Activated CD8-positive, alpha-beta T cell treated with anti-CD3 and anti-CD28 coated beads for 36 hours (primary cell): ENCODE data around the gene IMP3. TPM values are rescaled to one million over a fixed set of nuclear protein-coding genes. Genes with fewer than 3 reads are reported as not detected.

Source experiments
- ATAC-seq: fragments of 200-7000 bp; cut with Tn5 transposase; one replicate; pipeline ENCODE4 v1.10.0; 2021; ENCODE audit warnings: mild to moderate bottlenecking, moderate library complexity
- CTCF ChIA-PET: fragments of 350-600 bp; sonication (Branson Sonifier 250); formaldehyde crosslinking; loops from one replicate; lab custom pipeline; 2021; ENCODE audit warnings: antibody characterized with exemption; lab: Charles Lee
- POLR2A ChIA-PET: fragments of 350-600 bp; sonication (Branson Sonifier 250); formaldehyde crosslinking; loops from one replicate; lab custom pipeline; 2021; ENCODE audit warnings: antibody characterized with exemption; lab: Charles Lee
- DNase-seq: peaks from one replicate; pipeline ENCODE4 v3.0.0-alpha.2; 2020
- H3K27ac Mint-ChIP-seq: one replicate; pipeline ENCODE4 v1.8.0; 2021; ENCODE audit warnings: mild to moderate bottlenecking, mixed read lengths
- H3K27me3 Mint-ChIP-seq: one replicate; pipeline ENCODE4 v1.8.0; 2021; ENCODE audit warnings: mixed read lengths
- H3K36me3 Mint-ChIP-seq: one replicate; pipeline ENCODE4 v1.8.0; 2021; ENCODE audit warnings: low read depth, mixed read lengths
- H3K4me1 Mint-ChIP-seq: one replicate; pipeline ENCODE4 v1.8.0; 2021; ENCODE audit warnings: low read depth, mixed read lengths
- H3K4me3 Mint-ChIP-seq: one replicate; pipeline ENCODE4 v1.8.0; 2021; ENCODE audit warnings: mild to moderate bottlenecking, moderate library complexity, mixed read lengths
- H3K9me3 Mint-ChIP-seq: one replicate; pipeline ENCODE4 v1.8.0; 2021; ENCODE audit warnings: mixed read lengths
- intact Hi-C: fragments of 100-400 bp; cut with micrococcal nuclease; formaldehyde crosslinking; loops from one replicate; pipeline ENCODE4 v1.10.0; 2022
- total RNA-seq, 2 experiments: library from RNA; stranded (reverse); gene quantifications; one replicate each; pipeline ENCODE4 v1.2.3, GENCODE V29; 2021
- TF ChIP-seq, protein P1 (sequence below): fragments of 200-600 bp; IDR thresholded peaks from one replicate; pipeline ENCODE4 v1.8.0; 2022; ENCODE audit warnings: antibody characterized with exemption, mild to moderate bottlenecking

IMP3 gene
- total RNA-seq, 2 experiments from 2014 or later: 101 to 105 TPM

GRCh38 chr15:75616766-75617165 lies 23.3 kb downstream of the IMP3 start:
- intact Hi-C loops: no loop called here
- ChIA-PET POLR2A (interaction anchor here (2.5 kb wide), 1 partner anchor 20 kb away, joined by 9 read pairs; no protein-coding TSS in a partner anchor), CTCF (interaction anchor here (0.9 to 1.2 kb wide), 2 partner anchors 19 to 38 kb away, joined by 3 read pairs; partner anchors contain the start of gene PTPN9)
- H3K4me3 Mint-ChIP-seq: no peak overlapping the region
- H3K36me3 Mint-ChIP-seq: peaks cover 45% of the 10 kb centered on the region
- no peaks in the 10 kb centered on the region for H3K9me3 Mint-ChIP-seq
- peaks cover 25% of the 10 kb centered on the region for H3K4me1 Mint-ChIP-seq
- no peak for ATAC-seq
- no peak for DNase-seq
- TF ChIP-seq, protein P1, sequence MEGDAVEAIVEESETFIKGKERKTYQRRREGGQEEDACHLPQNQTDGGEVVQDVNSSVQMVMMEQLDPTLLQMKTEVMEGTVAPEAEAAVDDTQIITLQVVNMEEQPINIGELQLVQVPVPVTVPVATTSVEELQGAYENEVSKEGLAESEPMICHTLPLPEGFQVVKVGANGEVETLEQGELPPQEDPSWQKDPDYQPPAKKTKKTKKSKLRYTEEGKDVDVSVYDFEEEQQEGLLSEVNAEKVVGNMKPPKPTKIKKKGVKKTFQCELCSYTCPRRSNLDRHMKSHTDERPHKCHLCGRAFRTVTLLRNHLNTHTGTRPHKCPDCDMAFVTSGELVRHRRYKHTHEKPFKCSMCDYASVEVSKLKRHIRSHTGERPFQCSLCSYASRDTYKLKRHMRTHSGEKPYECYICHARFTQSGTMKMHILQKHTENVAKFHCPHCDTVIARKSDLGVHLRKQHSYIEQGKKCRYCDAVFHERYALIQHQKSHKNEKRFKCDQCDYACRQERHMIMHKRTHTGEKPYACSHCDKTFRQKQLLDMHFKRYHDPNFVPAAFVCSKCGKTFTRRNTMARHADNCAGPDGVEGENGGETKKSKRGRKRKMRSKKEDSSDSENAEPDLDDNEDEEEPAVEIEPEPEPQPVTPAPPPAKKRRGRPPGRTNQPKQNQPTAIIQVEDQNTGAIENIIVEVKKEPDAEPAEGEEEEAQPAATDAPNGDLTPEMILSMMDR: no peak
- no peaks in the 10 kb centered on the region for H3K27me3 Mint-ChIP-seq
- peak overlapping the region; percentile 4 for H3K27ac Mint-ChIP-seq

GRCh38 chr15:75606711-75607699 lies 33.0 kb downstream of the IMP3 start:
- peak overlapping the region; percentile 12 for H3K4me3 Mint-ChIP-seq
- peak; percentile 81 for ATAC-seq
- H3K36me3 Mint-ChIP-seq: peaks cover 50% of the 10 kb centered on the region
- TF ChIP-seq, protein P1: no peak
- DNase-seq: peak; percentile 62
- no peaks in the 10 kb centered on the region for H3K9me3 Mint-ChIP-seq
- POLR2A ChIA-PET: interaction anchor here (0.6 to 2.6 kb wide), 6 partner anchors 9 to 153 kb away, joined by 3 to 14 read pairs (median 4); partner anchors contain the start of genes IMP3 and SNUPN
- peaks cover 39% of the 10 kb centered on the region for H3K4me1 Mint-ChIP-seq
- intact Hi-C loops: no loop called here
- H3K27me3 Mint-ChIP-seq: no peaks in the 10 kb centered on the region
- CTCF ChIA-PET: interaction anchor here (0.7 to 1.8 kb wide), 6 partner anchors 10 to 28 kb away, joined by 3 to 13 read pairs (median 4); partner anchors contain the start of genes PTPN9 and SNUPN
- peak overlapping the region; percentile 89 for H3K27ac Mint-ChIP-seq

DNA sequence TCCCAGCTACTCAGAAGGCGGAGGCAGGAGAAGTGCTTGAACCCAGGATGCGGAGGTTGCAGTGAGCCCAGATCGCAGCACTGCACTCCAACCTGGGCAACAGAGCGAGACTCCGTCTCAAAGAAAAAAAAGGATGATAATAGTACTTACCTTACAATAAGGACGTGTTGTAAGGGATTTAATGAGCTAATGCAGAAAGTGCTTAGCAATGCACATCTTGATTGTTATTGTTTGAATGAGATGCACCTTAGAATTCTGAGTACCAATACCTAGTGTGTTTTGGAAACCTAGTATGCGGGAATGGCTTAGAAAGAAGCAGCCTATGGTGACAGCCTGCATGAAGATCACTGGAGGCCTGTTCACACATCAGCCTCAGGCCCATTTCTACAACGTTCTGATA lies 34.0 kb downstream of the IMP3 start:
- POLR2A ChIA-PET: interaction anchor here (1.3 to 2.6 kb wide), 5 partner anchors 8 to 152 kb away, joined by 3 to 14 read pairs (median 4); partner anchors contain the start of gene IMP3
- H3K4me3 Mint-ChIP-seq: peak overlapping the region; percentile 2

DNA sequence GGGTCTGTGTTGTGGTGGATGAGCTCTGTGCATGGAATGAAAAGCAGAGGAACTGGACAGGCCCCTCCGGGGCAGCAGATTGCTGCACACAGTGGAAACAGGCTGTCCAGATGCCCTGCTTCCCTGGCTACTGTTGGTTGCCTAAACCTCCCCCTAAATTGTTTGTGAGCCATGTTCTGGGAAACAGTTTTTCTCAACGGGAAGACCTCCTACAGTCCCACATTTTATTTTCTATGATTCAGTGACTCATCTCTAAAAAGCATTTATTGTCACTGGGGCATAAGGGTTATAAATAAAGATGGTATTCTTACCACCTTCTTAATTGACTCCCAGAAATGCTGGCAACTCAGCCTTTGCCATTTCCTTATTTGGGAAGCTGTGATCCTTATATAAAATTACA lies 40.6 kb downstream of the IMP3 start:
- no peaks in the 10 kb centered on the region for H3K27me3 Mint-ChIP-seq
- CTCF ChIA-PET: interaction anchor here (1.8 to 3.4 kb wide), 2 partner anchors 19 to 41 kb away, joined by 4 to 10 read pairs; partner anchors contain the start of gene IMP3
- no peaks in the 10 kb centered on the region for H3K9me3 Mint-ChIP-seq
- ATAC-seq: no peak
- intact Hi-C loops: no loop called here
- no peak overlapping the region for H3K27ac Mint-ChIP-seq
- no peak for DNase-seq
- H3K4me3 Mint-ChIP-seq: no peak overlapping the region
- H3K4me1 Mint-ChIP-seq: peaks cover 25% of the 10 kb centered on the region
- TF ChIP-seq, protein P1: no peak
- peaks cover 46% of the 10 kb centered on the region for H3K36me3 Mint-ChIP-seq
- POLR2A ChIA-PET: interaction anchor here (0.6 to 3.8 kb wide), 3 partner anchors 21 to 58 kb away, joined by 3 to 18 read pairs (median 3); partner anchors contain the start of gene PTPN9

More for the DNA sequence above, 34.0 kb downstream of the IMP3 start:
- CTCF ChIA-PET: interaction anchor here (0.7 to 1.3 kb wide), 4 partner anchors 9 to 41 kb away, joined by 3 to 4 read pairs (median 4); partner anchors contain the start of genes PTPN9 and SNX33
- peaks cover 39% of the 10 kb centered on the region for H3K4me1 Mint-ChIP-seq
- TF ChIP-seq, protein P1: no peak
- H3K27ac Mint-ChIP-seq: peak overlapping the region; percentile 89
- peaks cover 57% of the 10 kb centered on the region for H3K36me3 Mint-ChIP-seq
- H3K27me3 Mint-ChIP-seq: no peaks in the 10 kb centered on the region
- no peak for DNase-seq
- no peak for ATAC-seq
- no peaks in the 10 kb centered on the region for H3K9me3 Mint-ChIP-seq
- intact Hi-C loops: no loop called here
